Stimulated activated naive B cell treated with anti-CD40 and anti-IgM and Interleukin-4, amounts not matched to agents 10 μg/mL and 1 μg/mL and 100 μg/mL, for 72 hours (primary cell): ENCODE results near the gene ELAC1.

Experiments used
- ATAC-seq, 2 donors: fragments of 150-1000 bp; cut with Tn5 transposase; replicated peaks; 2 replicates each; pipeline ENCODE4 v1.10.0; 2021; ENCODE audit warnings: moderate library complexity in 1 of 2
- DNase-seq: peaks from one replicate; pipeline ENCODE4 v3.0.0; 2021
- H3K27ac Mint-ChIP-seq: one replicate; pipeline ENCODE4 v1.8.0; 2022; ENCODE audit warnings: mild to moderate bottlenecking, mixed read lengths
- H3K27me3 Mint-ChIP-seq, 2 donors: one replicate each; pipeline ENCODE4 v1.8.0; 2022; ENCODE audit warnings: mixed read lengths in 2 of 2
- H3K36me3 Mint-ChIP-seq, 2 donors: one replicate each; pipeline ENCODE4 v1.8.0; 2022; ENCODE audit warnings: mixed read lengths in 2 of 2, mild to moderate bottlenecking in 1 of 2
- H3K4me1 Mint-ChIP-seq, 2 donors: one replicate each; pipeline ENCODE4 v1.8.0; 2022; ENCODE audit warnings: mixed read lengths in 2 of 2, mild to moderate bottlenecking in 1 of 2
- H3K4me3 Mint-ChIP-seq, 2 donors: one replicate each; pipeline ENCODE4 v1.8.0; 2022; ENCODE audit warnings: mild to moderate bottlenecking in 2 of 2, mixed read lengths in 2 of 2, moderate library complexity in 1 of 2
- H3K9me3 Mint-ChIP-seq, 2 donors: one replicate each; pipeline ENCODE4 v1.8.0; 2022; ENCODE audit warnings: mixed read lengths in 2 of 2, mild to moderate bottlenecking in 1 of 2

ELAC1 gene

DNA sequence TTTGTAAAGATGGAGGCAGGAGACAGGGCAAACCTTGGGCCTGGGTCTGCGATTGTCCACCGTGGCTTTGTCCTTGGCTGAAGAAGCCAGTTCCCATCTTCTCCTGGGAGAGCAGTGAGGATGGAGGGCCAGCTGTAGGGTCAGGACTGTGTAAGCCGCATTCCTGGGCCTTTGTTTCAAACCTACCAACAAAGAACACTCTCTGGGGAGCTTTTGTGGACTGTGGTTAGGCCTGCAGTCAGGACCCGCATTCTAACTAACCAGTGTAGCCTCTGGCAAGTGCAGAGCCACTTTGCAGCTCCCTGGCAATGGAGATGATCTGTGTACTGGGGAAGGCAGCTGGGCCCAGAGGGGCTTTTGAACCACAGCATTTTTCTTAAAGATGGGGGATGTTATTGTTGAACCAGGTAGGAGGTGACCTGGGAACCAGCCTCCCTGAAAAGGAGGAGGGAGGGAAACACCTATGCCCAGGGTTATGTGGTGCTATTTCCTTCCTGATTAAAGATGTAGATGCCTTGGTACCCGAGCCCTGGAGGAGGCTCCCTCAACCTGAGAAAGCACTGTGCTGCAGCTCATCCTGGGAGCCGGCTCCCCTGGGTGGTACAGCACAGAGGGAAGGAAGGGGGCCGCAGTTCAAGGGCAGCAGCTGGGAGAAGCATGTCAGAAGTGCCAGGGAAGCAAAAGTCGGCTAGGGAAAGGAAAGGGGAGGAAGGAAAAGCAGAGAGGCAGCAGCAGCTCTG is 49.5 kb downstream of the ELAC1 start:
- no peaks in the 10 kb centered on the region for H3K27me3 Mint-ChIP-seq
- ATAC-seq, result no peak
- H3K27ac Mint-ChIP-seq, result no peak overlapping the region
- H3K4me3 Mint-ChIP-seq, result no peak overlapping the region
- peaks cover 0 to 2% of the 10 kb centered on the region in 2 donors for H3K4me1 Mint-ChIP-seq
- peaks cover 6 to 18% of the 10 kb centered on the region in 2 donors for H3K36me3 Mint-ChIP-seq
- H3K9me3 Mint-ChIP-seq, result peaks cover 0 to 4% of the 10 kb centered on the region in 2 donors
- no peak for DNase-seq

DNA sequence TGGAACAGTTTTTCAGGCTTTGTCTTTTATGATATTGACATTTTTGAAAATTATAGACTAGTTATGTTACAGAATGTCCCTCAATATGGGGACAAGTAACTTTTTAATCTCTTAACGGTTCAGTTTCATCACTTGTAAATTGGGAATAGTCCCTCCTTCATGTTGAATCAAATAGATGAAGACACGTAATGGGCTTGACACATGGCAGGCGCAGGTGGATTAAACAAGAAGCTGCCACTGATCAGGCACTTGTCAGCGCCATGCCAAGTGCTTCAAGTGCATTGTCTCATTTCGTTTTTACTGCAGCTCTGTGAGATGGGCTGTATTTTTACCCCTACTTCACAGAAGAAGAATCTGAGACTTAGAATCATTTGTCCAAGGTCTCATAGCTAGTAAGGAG is 52.7 kb downstream of the ELAC1 start:
- no peak overlapping the region for H3K4me3 Mint-ChIP-seq
- no peak for ATAC-seq

DNA sequence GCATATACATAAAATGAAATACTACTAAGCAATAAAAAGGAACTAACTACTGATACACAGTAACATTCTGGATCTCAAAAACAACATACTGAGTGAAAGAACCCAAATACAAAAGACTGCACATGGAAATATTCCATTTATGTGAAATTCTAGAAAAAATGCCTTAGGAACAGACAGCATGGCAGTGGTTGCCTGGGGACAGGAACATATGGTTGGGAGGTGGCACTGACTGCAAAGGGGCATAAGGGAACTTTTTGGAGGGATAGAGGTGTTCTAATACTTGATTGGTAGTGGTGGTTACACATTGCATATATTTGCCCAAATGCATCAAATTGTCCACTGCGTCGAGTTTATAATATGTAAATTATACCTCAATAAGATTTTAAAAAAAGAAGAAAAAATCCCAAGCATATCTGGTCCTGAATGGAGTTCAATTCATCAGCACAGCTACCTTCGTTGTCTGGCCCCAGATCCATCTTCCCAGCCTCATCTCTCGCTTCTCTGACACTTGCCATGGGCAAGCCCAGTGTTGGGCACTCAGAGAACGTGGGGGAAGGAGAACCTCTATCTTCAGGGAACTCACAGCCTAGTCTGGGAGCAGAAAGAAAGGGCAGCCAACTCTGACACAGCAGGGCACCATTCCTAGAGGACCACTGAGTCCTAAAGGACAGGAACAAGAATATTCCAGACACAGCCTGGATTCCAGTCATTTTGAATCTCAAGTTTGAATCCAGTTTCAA is 53.6 kb downstream of the ELAC1 start:
- Mint-ChIP-seq H3K9me3 (peaks cover 4% of the 10 kb centered on the region in 2 donors), H3K4me1 (peaks cover 2 to 7% of the 10 kb centered on the region in 2 donors), H3K27me3 (no peaks in the 10 kb centered on the region), H3K27ac (no peak overlapping the region), H3K4me3 (no peak overlapping the region), H3K36me3 (peaks cover 6 to 13% of the 10 kb centered on the region in 2 donors)
- DNase-seq (no peak), ATAC-seq (no peak)

More for the DNA sequence above, 52.7 kb downstream of the ELAC1 start:
- peaks cover 4% of the 10 kb centered on the region in 2 donors for H3K9me3 Mint-ChIP-seq
- peaks cover 2 to 7% of the 10 kb centered on the region in 2 donors for H3K4me1 Mint-ChIP-seq
- no peak overlapping the region for H3K27ac Mint-ChIP-seq
- peaks cover 6 to 18% of the 10 kb centered on the region in 2 donors for H3K36me3 Mint-ChIP-seq
- no peak for DNase-seq
- no peaks in the 10 kb centered on the region for H3K27me3 Mint-ChIP-seq

DNA sequence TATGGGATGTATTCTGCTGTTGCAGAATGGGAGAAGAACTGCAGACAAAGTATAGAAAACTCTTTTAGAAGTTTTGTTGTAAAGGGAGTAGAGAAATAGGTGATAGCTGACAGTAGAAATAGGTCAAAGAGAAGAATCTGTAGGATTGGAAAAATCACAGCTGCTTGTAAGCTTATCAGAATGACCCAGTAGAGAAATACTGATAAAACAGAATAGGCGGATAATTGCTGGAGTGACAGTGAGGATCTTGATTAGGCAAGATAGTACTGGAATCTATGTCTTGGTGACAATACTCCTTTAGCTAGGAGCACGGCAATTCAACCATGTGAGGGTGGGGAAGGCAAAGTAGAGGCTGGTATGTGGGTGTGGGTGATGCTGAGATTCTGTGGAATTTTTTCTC is 57.7 kb downstream of the ELAC1 start:
- peaks cover 12 to 14% of the 10 kb centered on the region in 2 donors for H3K36me3 Mint-ChIP-seq
- peaks cover 4% of the 10 kb centered on the region in 2 donors for H3K9me3 Mint-ChIP-seq
- H3K27ac Mint-ChIP-seq, result no peak overlapping the region
- no peak overlapping the region for H3K4me3 Mint-ChIP-seq
- no peaks in the 10 kb centered on the region for H3K27me3 Mint-ChIP-seq
- no peak for ATAC-seq
- no peak for DNase-seq
- peaks cover 15 to 29% of the 10 kb centered on the region in 2 donors for H3K4me1 Mint-ChIP-seq

DNA sequence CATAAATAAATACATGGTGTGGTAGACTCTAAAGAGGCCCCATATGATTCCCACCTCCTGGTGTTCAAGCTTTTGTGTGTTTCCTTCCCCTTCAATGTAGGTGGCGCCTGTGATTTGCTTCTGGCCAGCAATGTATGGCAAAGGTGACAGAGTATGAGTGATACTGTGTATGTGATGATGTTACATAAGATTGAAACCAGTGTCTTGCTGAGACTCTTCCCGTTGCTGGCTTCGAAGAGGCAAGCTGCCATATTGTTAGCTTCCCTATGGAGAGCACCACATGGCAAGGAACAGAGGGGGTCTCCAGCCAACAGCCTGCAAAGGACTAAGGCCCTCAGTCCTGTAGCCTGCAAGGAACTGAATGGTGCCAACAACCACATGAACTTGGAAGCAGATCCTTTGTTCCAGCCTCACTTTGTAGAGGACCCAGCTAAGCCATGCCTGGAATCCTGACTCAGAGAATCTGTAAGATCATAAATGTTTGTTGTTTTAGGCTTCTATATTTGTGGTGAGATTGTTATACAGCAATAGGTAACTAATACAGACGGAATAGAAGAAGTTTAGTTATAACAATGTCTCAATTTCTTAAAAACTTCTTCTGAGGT is 60.5 kb downstream of the ELAC1 start:
- Mint-ChIP-seq H3K27me3 (no peaks in the 10 kb centered on the region), H3K27ac (no peak overlapping the region), H3K36me3 (peaks cover 10 to 12% of the 10 kb centered on the region in 2 donors), H3K4me3 (no peak overlapping the region), H3K9me3 (peaks cover 4% of the 10 kb centered on the region in 2 donors), H3K4me1 (peaks cover 20 to 46% of the 10 kb centered on the region in 2 donors)
- ATAC-seq, result no peak
- DNase-seq, result no peak

- peaks cover 24 to 48% of the 10 kb centered on the region in 2 donors for H3K4me1 Mint-ChIP-seq
- H3K9me3 Mint-ChIP-seq, result no peaks in the 10 kb centered on the region
- DNase-seq (no peak), ATAC-seq (peak in 1 of 2 donors; percentile 38)
- peak overlapping the region; percentile 99 for H3K27ac Mint-ChIP-seq
- H3K36me3 Mint-ChIP-seq, result peaks cover 6 to 10% of the 10 kb centered on the region in 2 donors
- no peaks in the 10 kb centered on the region for H3K27me3 Mint-ChIP-seq
- peak overlapping the region; percentile 98 to 100 for H3K4me3 Mint-ChIP-seq
Measured at GRCh38 chr18:51029378-51029693, 61.5 kb downstream of the ELAC1 start.

DNA sequence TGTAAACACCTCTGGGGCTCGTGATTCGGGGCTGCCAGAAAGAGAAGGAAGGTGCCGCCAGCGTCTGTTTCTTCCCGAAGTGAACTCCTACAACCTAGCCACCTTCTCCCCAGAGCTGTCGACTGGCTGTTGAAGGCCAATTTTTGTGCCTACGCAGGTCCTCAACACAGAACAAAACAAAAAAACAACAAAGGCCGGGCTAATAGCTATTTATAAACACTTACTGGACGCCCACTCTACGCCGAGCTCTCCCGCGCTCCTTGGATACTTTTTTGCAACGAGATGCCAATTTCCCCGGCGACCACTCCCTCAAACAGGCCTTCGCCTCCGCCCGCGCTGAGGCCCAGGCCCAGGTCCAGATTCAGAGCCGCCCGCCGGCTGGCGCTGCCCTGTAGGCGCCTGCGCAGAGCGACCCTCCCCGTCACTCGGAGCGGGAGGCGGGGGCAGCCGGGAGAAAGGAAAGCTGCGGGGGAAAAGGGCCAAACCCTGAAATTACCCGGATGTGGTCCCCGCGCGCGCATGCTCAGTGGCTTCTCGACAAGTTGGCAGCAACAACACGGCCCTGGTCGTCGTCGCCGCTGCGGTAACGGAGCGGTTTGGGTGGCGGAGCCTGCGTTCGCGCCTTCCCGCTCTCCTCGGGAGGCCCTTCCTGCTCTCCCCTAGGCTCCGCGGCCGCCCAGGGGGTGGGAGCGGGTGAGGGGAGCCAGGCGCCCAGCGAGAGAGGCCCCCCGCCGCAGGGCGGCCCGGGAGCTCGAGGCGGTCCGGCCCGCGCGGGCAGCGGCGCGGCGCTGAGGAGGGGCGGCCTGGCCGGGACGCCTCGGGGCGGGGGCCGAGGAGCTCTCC is 62.1 kb downstream of the ELAC1 start, which contains the start of gene SMAD4:
Gene SMAD4, plus strand, starts transcription at position 520 of the 843 bp plus-strand sequence. CDS start 16,834 bp downstream, outside the sequence.
- no peaks in the 10 kb centered on the region for H3K9me3 Mint-ChIP-seq

GRCh38 chr18:51030537-51031258 is 62.9 kb downstream of the ELAC1 start:
- H3K36me3 Mint-ChIP-seq, result peaks cover 14 to 19% of the 10 kb centered on the region in 2 donors
- DNase-seq (peak; percentile 39), ATAC-seq (peak; percentile 71 to 74)
- H3K27ac Mint-ChIP-seq, result peak overlapping the region; percentile 97
- H3K9me3 Mint-ChIP-seq, result no peaks in the 10 kb centered on the region
- no peaks in the 10 kb centered on the region for H3K27me3 Mint-ChIP-seq
- peak overlapping the region; percentile 94 to 96 for H3K4me3 Mint-ChIP-seq
- peaks cover 31 to 62% of the 10 kb centered on the region in 2 donors for H3K4me1 Mint-ChIP-seq

More for the DNA sequence above, 62.1 kb downstream of the ELAC1 start, which contains the start of gene SMAD4:
- H3K4me3 Mint-ChIP-seq, result peak within 1 kb of the TSS; percentile 98 to 100
- peaks cover 12 to 16% of the 10 kb centered on the region in 2 donors for H3K36me3 Mint-ChIP-seq
- H3K27ac Mint-ChIP-seq, result peak within 1 kb of the TSS; percentile 99
- H3K27me3 Mint-ChIP-seq, result no peaks in the 10 kb centered on the region
- DNase-seq (peak; percentile 95), ATAC-seq (peak; percentile 83 to 85)
- peaks cover 29 to 54% of the 10 kb centered on the region in 2 donors for H3K4me1 Mint-ChIP-seq

GRCh38 chr18:51032193-51032592 is 64.4 kb downstream of the ELAC1 start:
- H3K9me3 Mint-ChIP-seq, result no peaks in the 10 kb centered on the region
- H3K27ac Mint-ChIP-seq, result no peak overlapping the region

DNA sequence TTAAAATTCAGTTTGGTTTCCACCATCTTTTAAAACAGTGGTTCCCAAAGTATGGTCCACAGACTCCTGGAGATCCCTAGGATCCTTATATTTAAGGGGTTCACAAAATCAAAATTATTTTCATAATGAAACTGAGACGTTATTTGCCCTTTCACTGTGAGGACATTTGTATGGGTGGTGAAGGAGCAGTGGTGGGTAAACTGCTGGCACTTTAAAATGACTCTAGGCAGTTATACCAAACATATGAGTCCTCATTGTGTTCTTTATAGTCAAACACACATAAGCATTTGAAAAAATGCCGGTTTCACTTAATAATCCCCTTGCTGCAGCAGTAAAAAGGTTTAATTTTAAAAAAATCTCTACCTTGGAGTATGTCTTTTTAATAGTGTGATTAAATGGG is 69.4 kb downstream of the ELAC1 start:
- H3K27me3 Mint-ChIP-seq, result no peaks in the 10 kb centered on the region
- no peak overlapping the region for H3K4me3 Mint-ChIP-seq
- H3K36me3 Mint-ChIP-seq, result peaks cover 8 to 21% of the 10 kb centered on the region in 2 donors
- peaks cover 40 to 80% of the 10 kb centered on the region in 2 donors for H3K4me1 Mint-ChIP-seq
- ATAC-seq (peak; percentile 33 to 43), DNase-seq (no peak)
- H3K27ac Mint-ChIP-seq, result no peak overlapping the region
- H3K9me3 Mint-ChIP-seq, result no peaks in the 10 kb centered on the region

More at GRCh38 chr18:51032193-51032592, 64.4 kb downstream of the ELAC1 start:
- no peaks in the 10 kb centered on the region for H3K27me3 Mint-ChIP-seq
- peak overlapping the region; percentile 46 to 53 for H3K4me3 Mint-ChIP-seq
- ATAC-seq (no peak), DNase-seq (no peak)
- H3K4me1 Mint-ChIP-seq, result peaks cover 33 to 73% of the 10 kb centered on the region in 2 donors
- peaks cover 14 to 19% of the 10 kb centered on the region in 2 donors for H3K36me3 Mint-ChIP-seq
